Activated CD8-positive, alpha-beta memory T cell treated with anti-CD3 and anti-CD28 coated beads for 36 hours (primary cell): ENCODE results near the gene COL5A1. TPM values are rescaled to one million over a fixed set of nuclear protein-coding genes. Genes with fewer than 3 reads are reported as not detected.

Source experiments
- CTCF ChIA-PET: fragments of 350-600 bp; sonication (Branson Sonifier 250); formaldehyde crosslinking; loops from one replicate; lab custom pipeline; 2021; ENCODE audit warnings: antibody characterized with exemption; lab: Charles Lee
- POLR2A ChIA-PET: fragments of 350-600 bp; sonication (Branson Sonifier 250); formaldehyde crosslinking; loops from one replicate; lab custom pipeline; 2021; ENCODE audit warnings: antibody characterized with exemption; lab: Charles Lee
- total RNA-seq, 2 experiments: library from RNA; stranded (reverse); gene quantifications; one replicate each; pipeline ENCODE4 v1.2.3, GENCODE V29; 2021

COL5A1 gene
- total RNA-seq, 2 experiments from 2014 or later = not detected

DNA sequence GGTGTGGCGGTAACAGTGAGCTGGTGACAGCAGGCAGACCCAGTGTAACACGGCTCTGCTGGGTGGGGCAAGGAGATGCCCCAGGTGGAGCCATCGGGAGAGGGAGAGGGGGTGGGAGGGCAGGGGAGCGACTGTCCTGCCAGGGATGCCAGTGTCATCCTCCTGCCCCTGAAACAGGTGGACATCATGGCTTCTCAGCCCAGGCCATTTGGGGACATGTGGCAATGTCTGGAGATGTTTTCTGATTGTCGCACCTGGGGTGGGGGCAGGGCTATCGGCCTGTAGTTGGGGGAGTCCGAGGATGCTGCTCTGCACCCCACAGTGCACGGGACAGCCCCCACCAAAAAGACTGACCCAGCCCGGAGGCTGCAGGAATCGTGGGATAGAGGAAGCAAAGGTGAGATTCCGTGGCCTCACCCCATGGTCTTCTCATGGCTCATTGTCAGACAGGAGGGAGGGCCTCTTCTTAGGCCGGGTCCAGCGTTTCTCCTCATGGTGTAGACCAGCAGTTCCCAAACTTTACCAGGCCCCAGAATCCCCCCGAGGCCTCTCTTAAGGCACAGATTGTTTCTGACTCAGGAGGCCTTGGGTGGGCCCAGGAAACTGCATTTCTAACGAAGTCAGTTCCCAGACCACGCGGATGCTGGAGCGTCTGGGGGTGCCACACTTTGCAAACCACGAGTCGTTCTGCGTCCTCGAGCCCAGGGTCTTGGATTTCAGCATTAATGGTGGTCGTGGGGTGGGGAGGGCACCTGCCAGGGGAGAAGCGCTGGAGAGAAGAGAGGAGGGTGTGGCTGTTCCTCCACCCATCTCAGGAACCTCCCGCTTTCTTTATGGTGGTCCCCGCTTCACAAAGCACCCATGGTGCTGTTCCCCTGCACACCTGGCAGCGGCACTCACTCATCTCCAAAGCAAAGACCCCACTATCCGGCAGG, 11.0 kb downstream of the COL5A1 start:
- ChIA-PET POLR2A (no interaction called here), CTCF (no interaction called here)

GRCh38 chr9:134653259-134654009, 11.8 kb downstream of the COL5A1 start:
- POLR2A ChIA-PET = no interaction called here
- CTCF ChIA-PET = no interaction called here

DNA sequence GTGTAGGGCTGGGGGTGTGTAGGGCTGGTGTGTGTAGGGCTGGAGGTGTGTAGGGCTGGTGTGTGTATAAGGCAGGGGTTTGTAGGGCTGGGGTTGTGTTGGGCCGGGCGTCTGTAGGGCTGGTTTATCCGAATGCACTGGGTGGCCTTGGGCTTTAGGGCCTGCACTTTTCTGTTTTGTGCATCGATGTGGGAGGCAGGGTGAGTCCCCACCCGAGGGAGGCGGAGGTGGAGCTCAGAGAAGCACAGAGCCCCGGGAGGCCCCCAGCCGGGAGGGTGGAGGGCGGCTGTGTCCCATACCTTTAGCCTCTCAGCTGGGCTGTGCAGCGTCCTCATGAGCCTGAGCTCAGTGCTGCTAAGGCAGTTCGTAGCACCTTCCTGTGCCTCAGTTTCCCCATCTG, 13.5 kb downstream of the COL5A1 start:
- POLR2A ChIA-PET = no interaction called here
- CTCF ChIA-PET = interaction anchor here (1.0 kb wide), 1 partner anchor 475 kb away, joined by 3 read pairs; no protein-coding TSS in a partner anchor

DNA sequence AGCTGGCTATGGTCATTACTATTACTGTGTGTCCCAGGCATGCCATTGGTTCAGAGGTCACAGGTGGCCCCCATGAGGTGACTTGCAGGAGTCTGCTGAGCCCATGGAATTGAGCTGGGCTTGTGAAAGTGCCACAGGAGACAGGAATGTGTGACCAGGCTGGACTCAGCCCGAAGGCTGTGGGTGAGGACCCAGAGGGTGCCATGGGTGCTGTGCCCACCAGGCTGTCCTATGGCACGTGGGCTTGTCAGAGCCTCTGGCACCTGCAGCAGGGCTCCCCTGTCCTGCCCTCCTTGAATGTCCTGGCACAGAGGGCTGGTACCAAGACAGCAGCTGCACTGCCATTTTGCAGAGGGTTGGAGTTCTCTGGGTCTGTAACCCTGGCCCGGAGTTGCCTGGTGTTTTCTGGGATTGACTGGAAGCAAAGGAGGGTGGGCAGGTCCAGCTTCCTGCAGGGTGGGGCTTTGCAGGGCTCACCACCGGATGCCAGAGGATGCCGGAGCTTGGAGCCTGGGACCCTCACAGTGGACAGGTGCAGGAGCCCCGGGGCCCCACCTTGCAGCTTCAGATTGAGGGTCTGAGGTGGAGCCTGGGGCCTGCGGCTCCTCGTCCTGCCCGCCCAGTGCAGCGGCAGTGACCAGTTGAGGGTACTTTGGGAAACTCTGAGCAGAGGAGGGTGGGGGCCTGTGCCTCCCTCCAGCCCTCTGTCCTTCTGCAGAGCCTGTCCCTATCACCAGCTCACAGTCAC, 14.2 kb downstream of the COL5A1 start:
- ChIA-PET POLR2A (no interaction called here), CTCF (interaction anchor here (1.0 kb wide), 1 partner anchor 476 kb away, joined by 3 read pairs; no protein-coding TSS in a partner anchor)

GRCh38 chr9:134656334-134657006, 14.9 kb downstream of the COL5A1 start:
- ChIA-PET CTCF (interaction anchor here (1.0 kb wide), 1 partner anchor 477 kb away, joined by 3 read pairs; no protein-coding TSS in a partner anchor), POLR2A (no interaction called here)

DNA sequence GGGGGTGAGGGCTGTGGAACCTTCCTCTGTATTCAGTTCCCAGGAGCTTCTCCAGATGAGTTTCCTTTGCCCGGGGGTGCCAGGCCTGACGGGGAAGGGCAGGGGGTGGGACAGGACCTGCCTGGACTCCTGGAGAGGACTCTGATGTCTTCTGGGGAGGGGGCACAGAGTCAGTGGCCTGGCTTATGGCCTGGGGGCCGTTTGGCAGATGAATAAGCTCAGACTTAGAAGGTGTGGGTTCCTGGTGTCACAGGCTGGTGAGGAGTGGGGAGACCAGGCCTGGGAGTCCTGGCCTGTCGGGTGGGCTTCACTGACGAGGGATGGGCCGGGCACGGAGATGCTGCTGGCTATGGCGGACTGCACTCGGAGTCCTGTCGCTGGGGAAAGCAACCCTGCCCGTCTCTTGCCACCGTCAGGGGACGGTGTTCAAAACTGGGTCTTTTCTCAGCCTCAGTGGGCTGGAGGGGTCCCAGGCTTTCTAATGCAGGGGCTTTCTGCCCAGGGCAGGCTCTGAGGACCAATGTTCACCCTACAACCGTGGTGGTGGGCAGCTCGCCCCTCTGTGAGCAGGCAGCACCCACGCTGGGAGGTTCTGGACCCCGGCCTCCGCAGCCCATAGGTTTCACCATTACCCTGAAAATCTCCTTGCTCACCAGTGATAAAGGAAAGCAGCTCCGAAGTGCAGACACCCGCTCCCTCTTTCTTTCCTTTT, 16.2 kb downstream of the COL5A1 start:
- CTCF ChIA-PET = no interaction called here
- POLR2A ChIA-PET = no interaction called here

- ChIA-PET CTCF (no interaction called here), POLR2A (no interaction called here)
Observed at GRCh38 chr9:134658378-134658955, 16.9 kb downstream of the COL5A1 start.

- CTCF ChIA-PET = no interaction called here
Observed at GRCh38 chr9:134659688-134660131, 18.1 kb downstream of the COL5A1 start.

DNA sequence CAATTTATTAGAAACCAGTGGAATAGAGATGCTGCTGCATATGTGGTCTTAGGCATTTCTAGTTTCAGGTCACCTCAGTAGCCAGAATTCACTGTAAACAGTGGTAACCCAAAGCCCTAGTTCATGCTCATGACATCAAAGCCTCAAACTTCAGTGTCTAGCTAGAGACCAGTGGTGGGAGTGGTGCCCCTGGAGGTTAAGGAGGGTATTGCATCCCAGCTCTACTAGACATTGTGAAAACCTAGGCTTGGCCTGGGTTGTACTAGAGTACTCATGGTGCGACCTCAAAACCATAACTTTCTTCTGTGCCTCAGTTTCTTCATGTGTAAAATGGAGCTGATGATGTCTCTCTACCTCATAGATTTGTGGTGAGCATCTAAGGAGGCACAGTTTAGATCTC, 18.8 kb downstream of the COL5A1 start:
- POLR2A ChIA-PET = no interaction called here
- CTCF ChIA-PET = no interaction called here

More at GRCh38 chr9:134659688-134660131, 18.1 kb downstream of the COL5A1 start:
- POLR2A ChIA-PET = no interaction called here

DNA sequence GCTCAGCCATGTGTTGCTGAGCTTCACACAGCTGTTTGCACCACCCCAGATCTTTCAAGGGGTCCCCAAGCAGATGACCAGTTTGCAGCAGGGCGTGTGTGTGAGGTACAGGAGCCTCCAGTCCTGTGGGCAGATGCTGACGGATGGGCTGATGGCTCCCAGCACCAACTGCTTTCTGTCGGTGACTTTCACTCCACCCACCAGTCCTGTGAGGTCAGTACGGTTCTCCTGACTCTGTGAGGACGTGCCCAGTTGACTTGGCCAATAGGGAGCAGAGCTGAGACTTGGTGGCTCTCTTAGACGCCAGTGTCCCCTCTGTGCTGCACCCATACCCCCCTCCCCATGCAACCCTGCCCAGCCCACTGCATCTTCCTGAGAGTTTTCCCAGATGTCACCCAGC, 19.7 kb downstream of the COL5A1 start:
- CTCF ChIA-PET = interaction anchor here (1.6 kb wide), 1 partner anchor 37 kb away, joined by 5 read pairs; no protein-coding TSS in a partner anchor
- POLR2A ChIA-PET = no interaction called here

- CTCF ChIA-PET = interaction anchor here (1.6 kb wide), 1 partner anchor 36 kb away, joined by 5 read pairs; no protein-coding TSS in a partner anchor
- POLR2A ChIA-PET = no interaction called here
Observed at GRCh38 chr9:134661791-134662142, 20.2 kb downstream of the COL5A1 start.

GRCh38 chr9:134662143-134662876, 20.7 kb downstream of the COL5A1 start:
- CTCF ChIA-PET = interaction anchor here (1.6 kb wide), 1 partner anchor 36 kb away, joined by 5 read pairs; no protein-coding TSS in a partner anchor
- POLR2A ChIA-PET = no interaction called here

DNA sequence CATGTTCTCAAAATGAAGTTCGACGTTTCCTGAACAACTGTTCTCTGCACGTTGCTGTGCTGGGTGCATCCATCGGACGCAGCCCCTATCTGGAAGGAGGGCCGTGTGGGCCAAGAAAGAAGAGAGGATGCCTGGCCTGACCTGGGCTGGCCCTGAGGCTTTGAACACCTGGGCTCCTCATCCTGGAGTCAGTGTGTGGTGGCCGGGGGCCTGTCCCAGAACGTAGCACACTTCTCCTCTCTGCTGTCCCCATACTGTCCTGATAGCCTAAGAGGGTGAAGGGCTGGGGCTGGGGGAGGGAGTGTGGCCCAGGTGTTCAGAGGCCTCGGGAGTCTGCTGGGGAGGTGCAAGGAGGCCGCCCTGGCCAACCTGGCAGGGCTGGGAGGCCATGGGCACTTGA, 21.5 kb downstream of the COL5A1 start:
- ChIA-PET CTCF (no interaction called here), POLR2A (no interaction called here)

GRCh38 chr9:134663753-134664415, 22.3 kb downstream of the COL5A1 start:
- CTCF ChIA-PET = no interaction called here

DNA sequence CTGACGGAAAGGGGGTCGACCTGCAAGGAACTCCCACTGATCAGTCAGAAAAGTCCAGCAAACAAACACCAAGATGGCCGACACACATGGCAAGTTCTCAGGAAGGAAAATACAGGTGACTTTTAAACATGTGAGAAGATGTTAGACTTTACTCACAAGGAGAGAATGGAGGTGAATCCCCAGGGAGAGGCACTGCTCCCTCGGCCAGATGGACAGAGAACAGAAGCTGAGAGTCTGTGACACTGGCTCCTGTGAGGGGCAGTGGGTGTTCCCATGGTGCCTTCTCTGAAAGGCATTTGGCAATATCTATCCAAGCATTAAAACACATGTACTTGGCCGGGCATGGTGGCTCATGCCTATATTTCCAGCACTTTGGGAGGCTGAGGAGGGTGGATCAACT, 22.8 kb downstream of the COL5A1 start:
- ChIA-PET CTCF (no interaction called here), POLR2A (no interaction called here)

More at GRCh38 chr9:134663753-134664415, 22.3 kb downstream of the COL5A1 start:
- POLR2A ChIA-PET = no interaction called here

DNA sequence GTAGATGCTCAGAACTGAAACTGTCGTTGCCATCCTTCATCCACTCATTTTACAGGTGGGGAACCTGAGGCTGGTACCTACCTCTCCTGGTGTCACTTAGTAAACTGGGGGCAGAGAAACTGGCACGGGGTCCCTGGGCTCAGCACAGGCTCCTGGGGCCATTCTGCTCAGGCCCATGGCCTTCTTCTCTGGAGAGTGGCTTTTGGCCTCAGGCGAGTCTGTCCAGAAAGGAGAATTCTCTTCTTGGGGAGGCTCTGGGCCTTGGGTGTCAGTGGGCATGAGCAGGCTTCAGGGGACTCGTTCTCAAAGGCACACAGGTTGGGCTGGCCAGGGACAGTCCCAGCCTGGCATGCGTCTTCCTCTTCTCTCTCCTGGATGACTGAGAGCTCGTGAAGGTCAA, 24.6 kb downstream of the COL5A1 start:
- POLR2A ChIA-PET = no interaction called here

GRCh38 chr9:134666831-134667230, 25.2 kb downstream of the COL5A1 start:
- CTCF ChIA-PET = no interaction called here
- POLR2A ChIA-PET = no interaction called here

More for the DNA sequence above, 24.6 kb downstream of the COL5A1 start:
- CTCF ChIA-PET = no interaction called here
